PC-9 (cell line): Measurements from ENCODE around the gene SIRPD.

Experiments
- EZH2 ChIP-seq: fragments of 200-600 bp; sonication (generic); IDR thresholded peaks from 2 replicates; pipeline ENCODE4 v1.8.0; 2017; ENCODE audit warnings: antibody characterized with exemption, low read depth
- TF ChIP-seq, protein P1 (sequence below): fragments of 200-600 bp; sonication (generic); conservative IDR thresholded peaks from 2 replicates; pipeline ENCODE4 v1.6.1; 2017; ENCODE audit warnings: mixed run types, antibody characterized with exemption, mild to moderate bottlenecking, moderate library complexity

DNA sequence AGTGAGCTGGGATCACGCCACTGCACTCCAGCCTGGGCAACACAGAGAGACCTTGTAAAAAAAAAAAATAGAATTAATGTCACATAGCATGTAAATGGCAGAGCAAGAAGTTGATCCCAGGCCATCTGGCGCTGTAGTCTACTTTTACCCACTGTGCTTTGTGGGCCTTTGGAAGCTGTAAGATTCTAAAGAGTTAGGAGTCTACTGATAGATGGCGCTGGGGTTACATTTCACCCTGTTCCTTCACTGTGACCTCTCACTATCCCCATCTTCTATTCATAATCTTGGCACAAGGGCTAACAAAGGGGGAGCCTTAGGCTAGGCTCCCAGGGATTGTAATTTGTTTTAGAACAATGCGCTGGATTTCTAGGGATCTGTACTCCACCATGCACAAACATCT lies 24.4 kb downstream of the SIRPD start:
- TF ChIP-seq, protein P1, sequence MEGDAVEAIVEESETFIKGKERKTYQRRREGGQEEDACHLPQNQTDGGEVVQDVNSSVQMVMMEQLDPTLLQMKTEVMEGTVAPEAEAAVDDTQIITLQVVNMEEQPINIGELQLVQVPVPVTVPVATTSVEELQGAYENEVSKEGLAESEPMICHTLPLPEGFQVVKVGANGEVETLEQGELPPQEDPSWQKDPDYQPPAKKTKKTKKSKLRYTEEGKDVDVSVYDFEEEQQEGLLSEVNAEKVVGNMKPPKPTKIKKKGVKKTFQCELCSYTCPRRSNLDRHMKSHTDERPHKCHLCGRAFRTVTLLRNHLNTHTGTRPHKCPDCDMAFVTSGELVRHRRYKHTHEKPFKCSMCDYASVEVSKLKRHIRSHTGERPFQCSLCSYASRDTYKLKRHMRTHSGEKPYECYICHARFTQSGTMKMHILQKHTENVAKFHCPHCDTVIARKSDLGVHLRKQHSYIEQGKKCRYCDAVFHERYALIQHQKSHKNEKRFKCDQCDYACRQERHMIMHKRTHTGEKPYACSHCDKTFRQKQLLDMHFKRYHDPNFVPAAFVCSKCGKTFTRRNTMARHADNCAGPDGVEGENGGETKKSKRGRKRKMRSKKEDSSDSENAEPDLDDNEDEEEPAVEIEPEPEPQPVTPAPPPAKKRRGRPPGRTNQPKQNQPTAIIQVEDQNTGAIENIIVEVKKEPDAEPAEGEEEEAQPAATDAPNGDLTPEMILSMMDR = no peak
- TF ChIP-seq EZH2 = no peak
